Cardiac muscle cell (in vitro differentiated cells and primary cell): ENCODE measurements around the gene TENM3. TPM values are rescaled to one million over a fixed set of nuclear protein-coding genes. Genes with fewer than 3 reads are reported as not detected.
A peak's percentile ranks its signal among the peaks of the same experiment; 100 is the strongest.

Experiments used
- DNase-seq, 2 donors: peaks; one replicate each; pipeline versions ENCODE4 v3.0.0 to v3.0.0-alpha.2; 2010 to 2017; ENCODE audit warnings: low read depth in 1 of 2, low spot score in 1 of 2
- H3K27ac ChIP-seq: fragments of 200-600 bp; sonication (generic); 2 replicates; pipeline ENCODE4 v1.5.1; 2016
- H3K27me3 ChIP-seq: fragments of 200-600 bp; sonication (generic); 2 replicates; pipeline ENCODE4 v1.6.0; 2016; ENCODE audit warnings: control low read depth
- H3K36me3 ChIP-seq: fragments of 200-600 bp; sonication (generic); 2 replicates; pipeline ENCODE4 v1.5.1; 2016; ENCODE audit warnings: control low read depth
- H3K4me1 ChIP-seq: fragments of 200-600 bp; sonication (generic); 2 replicates; pipeline ENCODE4 v1.8.1; 2017; ENCODE audit warnings: low read depth, mild to moderate bottlenecking, mixed run types
- H3K4me3 ChIP-seq: fragments of 200-600 bp; sonication (generic); 2 replicates; pipeline ENCODE4 v1.5.1; 2016; ENCODE audit warnings: mild to moderate bottlenecking
- H3K9me3 ChIP-seq: fragments of 200-600 bp; sonication (generic); 2 replicates; pipeline ENCODE4 v1.5.1; 2017; ENCODE audit warnings: low read depth, mild to moderate bottlenecking, control low read depth
- CTCF ChIP-seq: IDR thresholded peaks from 2 replicates; pipeline ENCODE4 v1.5.1; 2012; ENCODE audit warnings: low read depth, mild to moderate bottlenecking, low read length
- polyA plus RNA-seq: library from polyadenylated mRNA; unstranded; fragments of >200 nt; fragmentation: Nextera tagmentation; extraction: Ambion mirVana; gene quantifications from 2 replicates; pipeline ENCODE4 v1.2.1, GENCODE V29; 2016
- total RNA-seq: library from RNA; depleted of rRNA; stranded (reverse); fragments of >200 nt; gene quantifications from 2 replicates; pipeline ENCODE4 v1.2.3, GENCODE V29; 2016

Gene TENM3
- total and polyA plus RNA-seq, 2 experiments from 2014 or later, result 12.5 to 24.8 TPM

GRCh38 chr4:182699201-182699600, 456.0 kb downstream of the TENM3 start:
- Histone ChIP-seq H3K4me3 (no peak overlapping the region), H3K36me3 (no peaks in the 10 kb centered on the region), H3K9me3 (no peaks in the 10 kb centered on the region), H3K27me3 (no peaks in the 10 kb centered on the region), H3K4me1 (no peaks in the 10 kb centered on the region), H3K27ac (no peak overlapping the region)
- no peak for TF ChIP-seq CTCF
- no peak for DNase-seq

- TF ChIP-seq CTCF, result no peak
- Histone ChIP-seq H3K4me1 (no peaks in the 10 kb centered on the region), H3K4me3 (no peak overlapping the region), H3K36me3 (no peaks in the 10 kb centered on the region), H3K27ac (no peak overlapping the region), H3K9me3 (no peaks in the 10 kb centered on the region), H3K27me3 (no peaks in the 10 kb centered on the region)
- peak in 1 of 2 donors; percentile 42 for DNase-seq
These were observed 456.6 kb downstream of the TENM3 start for GRCh38 chr4:182699795-182700194.

- H3K9me3 ChIP-seq, result no peaks in the 10 kb centered on the region
- no peaks in the 10 kb centered on the region for H3K36me3 ChIP-seq
- no peaks in the 10 kb centered on the region for H3K4me1 ChIP-seq
- no peak for DNase-seq
- H3K4me3 ChIP-seq, result no peak overlapping the region
- no peaks in the 10 kb centered on the region for H3K27me3 ChIP-seq
- H3K27ac ChIP-seq, result no peak overlapping the region
- no peak for TF ChIP-seq CTCF
These were observed 457.4 kb downstream of the TENM3 start for GRCh38 chr4:182700362-182701160.

- H3K4me1 ChIP-seq, result no peaks in the 10 kb centered on the region
- no peaks in the 10 kb centered on the region for H3K9me3 ChIP-seq
- DNase-seq, result no peak
- no peak for TF ChIP-seq CTCF
- H3K4me3 ChIP-seq, result no peak overlapping the region
- H3K36me3 ChIP-seq, result no peaks in the 10 kb centered on the region
- H3K27ac ChIP-seq, result no peak overlapping the region
- no peaks in the 10 kb centered on the region for H3K27me3 ChIP-seq
These were observed 460.9 kb downstream of the TENM3 start for GRCh38 chr4:182704077-182704476.

- H3K27ac ChIP-seq, result no peak overlapping the region
- DNase-seq, result no peak
- no peaks in the 10 kb centered on the region for H3K27me3 ChIP-seq
- H3K4me1 ChIP-seq, result no peaks in the 10 kb centered on the region
- H3K36me3 ChIP-seq, result no peaks in the 10 kb centered on the region
- no peak for TF ChIP-seq CTCF
- no peaks in the 10 kb centered on the region for H3K9me3 ChIP-seq
- H3K4me3 ChIP-seq, result no peak overlapping the region
These were observed 461.7 kb downstream of the TENM3 start for GRCh38 chr4:182704948-182705347.
